ENCODE results near the gene MEGF6. TPM values are rescaled to one million over a fixed set of nuclear protein-coding genes. Genes with fewer than 3 reads are reported as not detected.

The MEGF6 gene
- polyA plus RNA-seq, 1 donor (not counting 4 experiments of a cell fraction or from before 2014, with no cell fraction given), result 0.24 TPM

DNA sequence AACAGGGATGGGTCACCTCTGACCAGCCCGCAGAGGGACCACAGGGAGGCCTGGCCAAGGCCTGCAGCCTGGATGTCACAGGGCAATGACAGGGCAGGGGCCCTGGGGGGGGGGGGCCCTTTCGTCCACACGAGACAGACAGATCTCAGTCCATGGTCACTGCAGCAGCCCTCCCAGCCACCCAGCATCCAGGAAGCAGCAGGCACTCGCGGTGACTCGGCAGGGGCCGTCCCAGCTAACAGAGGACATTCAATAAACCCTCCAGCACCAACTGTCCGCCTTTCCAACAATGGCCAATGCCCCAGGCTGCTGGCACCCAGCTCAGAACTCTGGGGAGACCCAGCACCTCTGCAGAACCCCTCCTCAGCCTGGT, 32.9 kb downstream of the MEGF6 start:
- no peak overlapping the region for H3K4me3 ChIP-seq (ENCODE audit: control insufficient read depth in 2 of 3, extremely low read depth in 1 of 3, insufficient read depth in 2 of 3, low read depth in 1 of 3, low read length in 3 of 3)

DNA sequence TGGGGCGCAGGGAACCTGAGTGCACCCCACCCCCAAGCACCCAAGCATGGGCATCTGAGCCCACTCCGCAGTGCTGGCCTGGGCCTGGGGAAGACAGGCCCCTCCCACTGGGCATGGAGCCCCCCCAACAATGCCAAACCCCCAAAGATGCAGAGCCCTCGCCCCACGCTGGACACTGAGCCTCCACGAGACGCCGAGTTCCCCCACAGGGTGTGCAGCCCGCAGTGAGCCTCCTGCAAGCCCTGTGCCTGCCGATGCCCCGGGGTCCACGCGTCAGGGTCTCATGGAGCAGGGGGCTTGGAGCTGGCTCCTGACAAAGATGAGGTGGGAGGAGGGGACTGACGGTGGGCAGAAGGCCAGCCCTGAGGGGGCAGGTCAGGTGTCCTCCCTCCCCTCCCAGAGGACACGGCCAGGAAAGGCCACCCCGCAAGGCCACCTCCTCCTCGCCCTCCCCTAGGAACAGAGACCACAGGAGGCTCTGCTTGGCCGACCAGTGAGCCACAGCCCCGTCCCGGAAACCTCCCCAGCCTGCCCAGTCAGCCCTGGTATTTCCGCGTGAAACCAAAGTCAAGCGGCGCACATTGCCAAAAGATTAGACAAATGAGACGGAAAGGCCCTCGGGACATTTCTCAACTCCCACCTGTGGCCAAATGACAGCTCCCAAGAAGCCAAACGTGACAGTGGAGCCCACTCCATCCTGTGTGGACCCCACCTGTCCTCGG, 33.4 kb downstream of the MEGF6 start:
- Histone ChIP-seq H4K20me1 (ENCODE audit: control insufficient read depth, extremely low read depth, insufficient read depth, low read length) (no peaks in the 10 kb centered on the region), H2AFZ (ENCODE audit: control insufficient read depth, low read length) (no peak overlapping the region), H3K27me3 (ENCODE audit: control insufficient read depth, extremely low read depth, insufficient read depth, low read length) (no peaks in the 10 kb centered on the region), H3K9ac (ENCODE audit: control insufficient read depth, extremely low read depth, insufficient read depth, low read length) (no peak overlapping the region), H3K9me3 (ENCODE audit: control insufficient read depth, low read depth, low read length) (no peaks in the 10 kb centered on the region), H3K79me2 (ENCODE audit: control insufficient read depth, insufficient read depth, low read length) (no peaks in the 10 kb centered on the region), H3K9me1 (ENCODE audit: control insufficient read depth, extremely low read depth, insufficient read depth, low read length) (no peaks in the 10 kb centered on the region), H3K4me3 (ENCODE audit: control insufficient read depth in 2 of 3, extremely low read depth in 1 of 3, insufficient read depth in 2 of 3, low read depth in 1 of 3, low read length in 3 of 3) (no peak overlapping the region), H3K27ac (ENCODE audit: control insufficient read depth, insufficient read depth, low read length) (no peak overlapping the region), H3K36me3 (ENCODE audit: control insufficient read depth in 2 of 2, extremely low read depth in 1 of 2, insufficient read depth in 2 of 2, low read length in 2 of 2) (no peaks in the 10 kb centered on the region), H3K4me2 (ENCODE audit: control insufficient read depth, extremely low read depth, insufficient read depth, low read depth, low read length) (no peak overlapping the region), H3K4me1 (ENCODE audit: control insufficient read depth, extremely low read depth, insufficient read depth, low read length) (no peaks in the 10 kb centered on the region)
- DNase-seq (ENCODE audit: low read depth, low spot score), result no peak
- FAIRE-seq, result no peak
- TF ChIP-seq, protein P1, sequence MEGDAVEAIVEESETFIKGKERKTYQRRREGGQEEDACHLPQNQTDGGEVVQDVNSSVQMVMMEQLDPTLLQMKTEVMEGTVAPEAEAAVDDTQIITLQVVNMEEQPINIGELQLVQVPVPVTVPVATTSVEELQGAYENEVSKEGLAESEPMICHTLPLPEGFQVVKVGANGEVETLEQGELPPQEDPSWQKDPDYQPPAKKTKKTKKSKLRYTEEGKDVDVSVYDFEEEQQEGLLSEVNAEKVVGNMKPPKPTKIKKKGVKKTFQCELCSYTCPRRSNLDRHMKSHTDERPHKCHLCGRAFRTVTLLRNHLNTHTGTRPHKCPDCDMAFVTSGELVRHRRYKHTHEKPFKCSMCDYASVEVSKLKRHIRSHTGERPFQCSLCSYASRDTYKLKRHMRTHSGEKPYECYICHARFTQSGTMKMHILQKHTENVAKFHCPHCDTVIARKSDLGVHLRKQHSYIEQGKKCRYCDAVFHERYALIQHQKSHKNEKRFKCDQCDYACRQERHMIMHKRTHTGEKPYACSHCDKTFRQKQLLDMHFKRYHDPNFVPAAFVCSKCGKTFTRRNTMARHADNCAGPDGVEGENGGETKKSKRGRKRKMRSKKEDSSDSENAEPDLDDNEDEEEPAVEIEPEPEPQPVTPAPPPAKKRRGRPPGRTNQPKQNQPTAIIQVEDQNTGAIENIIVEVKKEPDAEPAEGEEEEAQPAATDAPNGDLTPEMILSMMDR (optimal IDR thresholded peaks at IDR 0.05 in 1 of 3, IDR thresholded peaks at IDR 0.05 in 1 of 3, conservative IDR thresholded peaks at IDR 0.05 in 1 of 3; ENCODE audit: extremely low read depth in 1 of 3, insufficient read depth in 2 of 3, low read length in 3 of 3), result no peak
- no peak for TF ChIP-seq EZH2 (IDR thresholded peaks at IDR 0.05; ENCODE audit: low read length)
- dilution Hi-C loops (cut with MboI; ENCODE audit: extremely low pct_ligation_motif_present, low sequenced_read_pairs), result no loop called here

More for the DNA sequence above, 32.9 kb downstream of the MEGF6 start:
- H3K9ac ChIP-seq (ENCODE audit: control insufficient read depth, extremely low read depth, insufficient read depth, low read length), result no peak overlapping the region
- no peak overlapping the region for H3K4me2 ChIP-seq (ENCODE audit: control insufficient read depth, extremely low read depth, insufficient read depth, low read depth, low read length)
- H3K27ac ChIP-seq (ENCODE audit: control insufficient read depth, insufficient read depth, low read length), result no peak overlapping the region
- H3K9me3 ChIP-seq (ENCODE audit: control insufficient read depth, low read depth, low read length), result no peaks in the 10 kb centered on the region
- dilution Hi-C loops (cut with MboI; ENCODE audit: extremely low pct_ligation_motif_present, low sequenced_read_pairs), result no loop called here
- DNase-seq (ENCODE audit: low read depth, low spot score) (no peak), FAIRE-seq (no peak)
- H3K36me3 ChIP-seq (ENCODE audit: control insufficient read depth in 2 of 2, extremely low read depth in 1 of 2, insufficient read depth in 2 of 2, low read length in 2 of 2), result no peaks in the 10 kb centered on the region
- TF ChIP-seq EZH2 (IDR thresholded peaks at IDR 0.05; ENCODE audit: low read length), result no peak
- TF ChIP-seq, protein P1 (optimal IDR thresholded peaks at IDR 0.05 in 1 of 3, IDR thresholded peaks at IDR 0.05 in 1 of 3, conservative IDR thresholded peaks at IDR 0.05 in 1 of 3; ENCODE audit: extremely low read depth in 1 of 3, insufficient read depth in 2 of 3, low read length in 3 of 3), result no peak
- H3K9me1 ChIP-seq (ENCODE audit: control insufficient read depth, extremely low read depth, insufficient read depth, low read length), result no peaks in the 10 kb centered on the region
- H2AFZ ChIP-seq (ENCODE audit: control insufficient read depth, low read length), result no peak overlapping the region
- H4K20me1 ChIP-seq (ENCODE audit: control insufficient read depth, extremely low read depth, insufficient read depth, low read length), result no peaks in the 10 kb centered on the region
- no peaks in the 10 kb centered on the region for H3K27me3 ChIP-seq (ENCODE audit: control insufficient read depth, extremely low read depth, insufficient read depth, low read length)
- H3K79me2 ChIP-seq (ENCODE audit: control insufficient read depth, insufficient read depth, low read length), result no peaks in the 10 kb centered on the region
- no peaks in the 10 kb centered on the region for H3K4me1 ChIP-seq (ENCODE audit: control insufficient read depth, extremely low read depth, insufficient read depth, low read length)
